GM21528 (cell line): Measurements from ENCODE around the gene PPP4R3B.
"Not testable (repeated sequence)": the region's sequence is repeated elsewhere in the genome, so short reads cannot be mapped to it uniquely, and the experiment has no call there.

Source experiments
- ATAC-seq: cut with Tn5 transposase; IDR thresholded peaks from one replicate; pipeline ENCODE4 v1.9.1; 2021; ENCODE audit warnings: mild to moderate bottlenecking, moderate library complexity; ENCODE audit not compliant: unreplicated experiment, low FRiP score

The PPP4R3B gene

DNA sequence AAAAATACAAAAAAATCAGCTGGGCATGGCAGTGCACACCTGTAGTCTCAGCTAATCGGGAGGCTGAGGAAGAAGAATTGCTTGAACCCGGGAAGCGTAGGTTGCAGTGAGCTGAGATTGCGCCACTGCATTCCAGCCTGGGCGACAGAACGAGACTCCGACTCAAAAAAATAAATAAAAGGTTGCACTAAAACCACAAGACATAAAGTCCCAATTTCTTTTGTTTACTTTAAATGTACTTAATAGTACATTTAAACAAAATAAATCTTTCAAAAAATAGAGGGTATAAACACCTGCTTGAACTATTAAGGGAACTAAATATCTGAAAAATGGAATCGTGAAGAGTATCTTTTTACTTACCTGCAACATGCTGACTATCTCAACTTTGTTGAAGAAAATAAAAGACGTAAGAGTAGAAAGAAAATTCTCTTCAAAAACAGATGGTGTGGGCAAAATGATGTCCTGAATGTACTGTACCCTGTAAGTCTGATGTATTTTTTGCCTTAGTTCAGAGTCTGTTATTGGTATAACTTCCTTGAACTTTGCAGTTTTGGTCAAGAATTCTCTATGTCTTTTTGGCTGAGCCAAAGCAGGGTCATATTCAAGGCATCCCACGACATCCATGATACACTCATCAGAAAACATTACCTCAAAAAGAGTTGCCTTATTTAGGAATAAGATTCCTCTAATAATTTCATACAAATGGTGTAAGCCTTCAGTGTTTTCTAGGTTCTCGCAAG lies 19.2 kb downstream of the PPP4R3B start:
- no peak for ATAC-seq

DNA sequence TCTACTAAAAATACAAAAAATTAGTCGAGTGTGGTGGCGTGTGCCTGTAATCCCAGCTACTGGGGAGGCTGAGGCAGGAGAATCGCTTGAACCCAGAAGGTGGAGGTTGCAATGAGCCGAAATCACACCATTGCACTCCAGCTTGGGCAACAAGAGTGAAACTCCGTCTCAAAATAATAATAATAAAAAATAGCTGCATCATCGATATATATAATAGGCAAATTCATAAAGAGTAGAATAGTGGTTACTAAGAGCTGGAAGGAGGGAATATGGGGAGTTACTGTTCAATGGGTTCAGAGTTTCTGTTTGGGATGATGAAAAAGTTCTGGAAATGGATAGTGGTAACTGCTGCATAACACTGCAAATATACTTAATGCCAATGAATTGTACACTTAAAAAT lies 20.6 kb downstream of the PPP4R3B start:
- not testable (repeated sequence) for ATAC-seq

DNA sequence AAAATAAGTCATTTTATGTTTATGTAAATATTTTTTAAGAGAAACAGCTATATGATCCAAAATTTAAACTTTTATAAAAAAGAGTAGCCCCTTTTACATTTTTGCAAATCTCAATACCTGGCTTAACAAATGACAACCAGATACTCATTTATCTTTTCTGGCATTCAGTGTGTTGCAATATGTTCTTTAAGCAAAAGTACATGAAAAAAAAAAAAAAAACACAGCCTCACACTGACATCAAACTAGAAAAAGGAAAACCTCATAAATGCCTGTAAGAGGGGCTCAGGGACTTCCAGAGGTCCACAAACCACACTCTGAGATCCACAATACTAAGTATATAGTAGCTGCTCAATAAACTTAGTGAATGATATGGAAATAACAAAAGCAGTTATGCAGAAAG lies 21.9 kb downstream of the PPP4R3B start:
- no peak for ATAC-seq

DNA sequence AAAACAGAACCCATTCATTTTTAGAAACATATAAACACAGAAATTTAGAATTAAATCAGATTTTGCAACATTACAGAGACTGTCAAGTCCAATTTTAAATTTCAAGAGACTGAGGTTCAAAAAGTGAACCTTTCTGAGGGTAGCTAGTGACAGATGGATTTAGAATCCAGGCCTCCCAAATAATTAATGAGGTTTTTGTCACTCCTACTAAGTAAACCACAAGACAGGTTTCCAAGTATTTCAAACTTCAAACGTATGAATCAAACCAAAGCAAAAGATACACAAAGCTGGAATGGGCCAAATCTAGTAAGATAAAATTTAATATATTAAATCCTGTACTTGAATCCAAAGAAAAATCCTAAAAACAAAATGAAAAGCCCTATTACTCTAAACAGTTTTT lies 25.3 kb downstream of the PPP4R3B start:
- ATAC-seq: no peak

DNA sequence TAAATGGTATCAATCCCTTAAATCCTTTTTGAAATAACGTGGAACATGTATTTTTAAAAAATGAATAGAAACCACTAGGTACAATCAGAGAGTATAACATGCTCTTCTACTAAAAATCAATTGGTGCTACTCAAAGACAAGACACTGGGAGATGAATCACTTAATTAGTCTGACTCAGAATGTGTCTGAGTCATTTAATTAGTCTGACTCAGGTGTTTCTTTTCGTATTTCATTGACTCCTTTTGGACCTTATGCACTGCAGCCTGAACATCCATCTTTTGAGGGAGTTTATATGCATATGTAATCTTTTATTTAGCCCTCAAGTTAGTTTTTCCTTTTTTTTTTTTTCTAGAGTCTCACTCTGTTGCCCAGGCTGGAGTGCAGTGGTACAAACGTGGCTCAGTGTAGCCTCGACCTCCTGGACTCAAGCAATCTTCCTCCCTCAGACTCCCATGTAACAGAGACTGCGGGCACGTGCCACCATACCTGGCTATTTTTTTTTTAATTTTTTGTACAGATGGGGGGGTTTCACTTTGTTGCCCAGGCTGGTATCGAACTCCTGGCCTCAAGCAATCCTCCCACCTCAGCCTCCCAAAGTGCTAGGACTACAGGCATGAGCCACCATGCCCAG lies 26.5 kb downstream of the PPP4R3B start:
- ATAC-seq: no peak

DNA sequence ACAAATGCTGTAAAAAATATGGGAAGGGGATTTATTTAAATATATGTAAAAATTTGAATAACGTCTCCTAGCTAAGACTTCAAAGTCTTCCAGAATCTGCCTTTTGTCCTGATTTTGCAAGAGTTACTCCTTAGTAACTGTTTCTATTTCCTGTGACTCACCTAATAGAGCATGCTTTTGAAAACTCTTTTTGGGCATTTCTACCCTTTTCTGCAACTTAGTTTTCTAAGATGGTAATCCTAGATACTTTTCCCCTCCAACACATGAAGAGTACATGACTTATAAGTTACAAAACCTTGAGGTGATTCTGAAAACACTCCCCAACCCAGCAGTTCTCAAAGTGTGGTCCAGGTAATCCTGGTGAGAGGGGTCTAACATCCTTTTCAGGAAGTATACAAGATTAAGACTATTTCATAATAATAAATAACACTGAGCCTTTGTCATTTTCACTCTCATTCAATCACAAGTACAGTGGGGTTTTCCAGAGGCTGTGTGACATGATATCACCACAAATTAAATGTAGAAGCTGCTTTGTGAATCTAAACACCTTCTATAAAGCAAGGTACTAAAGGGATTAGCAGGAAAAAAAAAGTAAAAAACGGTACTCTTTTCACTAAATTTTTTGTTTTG lies 31.9 kb downstream of the PPP4R3B start:
- no peak for ATAC-seq

DNA sequence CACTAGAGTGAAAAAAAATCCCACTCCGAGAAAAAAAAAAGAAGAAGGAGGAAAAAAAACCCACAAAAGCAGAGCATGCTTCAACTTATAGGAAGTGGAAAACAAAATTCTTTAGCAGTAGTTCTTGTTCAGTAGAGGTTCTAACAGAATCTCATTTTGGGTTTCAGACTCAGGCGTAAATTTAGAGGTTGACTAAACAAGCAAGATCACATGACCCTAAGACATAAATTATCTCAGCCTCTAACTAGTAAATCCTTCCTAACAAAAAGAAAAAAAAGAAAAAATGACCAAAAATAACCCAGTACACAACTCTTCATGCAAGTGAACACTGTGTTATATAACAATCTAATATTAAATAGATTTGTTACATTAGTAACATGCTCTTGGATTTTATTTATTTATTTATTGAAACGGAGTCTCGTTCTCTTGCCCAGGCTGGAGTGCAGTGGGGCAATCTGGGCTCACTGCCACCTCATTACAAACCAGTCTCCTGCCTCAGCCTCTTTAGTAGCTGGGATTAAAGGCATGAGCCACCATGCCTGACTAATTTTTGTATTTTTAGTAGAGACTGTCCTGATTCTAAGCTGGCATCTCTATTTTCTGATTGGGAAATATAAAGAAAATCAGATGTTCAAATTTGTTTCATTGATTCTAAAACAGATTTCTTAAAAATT lies 35.4 kb downstream of the PPP4R3B start:
- ATAC-seq: no peak

DNA sequence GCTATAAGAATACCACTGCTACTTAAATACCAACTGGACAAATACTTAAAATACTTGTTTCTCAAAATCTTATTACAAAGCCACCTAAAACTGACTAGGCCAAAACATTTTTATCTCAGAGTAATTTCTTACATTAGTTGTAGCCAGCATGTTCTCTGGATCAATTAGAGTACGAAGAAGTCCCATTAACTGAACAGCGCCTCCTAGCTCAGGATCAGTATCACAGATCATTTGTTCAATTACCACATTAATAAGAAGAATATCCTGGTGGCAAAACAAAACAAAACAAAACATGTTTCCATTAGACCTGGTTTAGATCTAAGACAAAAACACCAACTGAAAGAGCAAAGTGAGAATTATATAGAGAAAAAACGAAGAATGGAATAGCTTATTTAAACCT lies 36.0 kb downstream of the PPP4R3B start:
- ATAC-seq: no peak

DNA sequence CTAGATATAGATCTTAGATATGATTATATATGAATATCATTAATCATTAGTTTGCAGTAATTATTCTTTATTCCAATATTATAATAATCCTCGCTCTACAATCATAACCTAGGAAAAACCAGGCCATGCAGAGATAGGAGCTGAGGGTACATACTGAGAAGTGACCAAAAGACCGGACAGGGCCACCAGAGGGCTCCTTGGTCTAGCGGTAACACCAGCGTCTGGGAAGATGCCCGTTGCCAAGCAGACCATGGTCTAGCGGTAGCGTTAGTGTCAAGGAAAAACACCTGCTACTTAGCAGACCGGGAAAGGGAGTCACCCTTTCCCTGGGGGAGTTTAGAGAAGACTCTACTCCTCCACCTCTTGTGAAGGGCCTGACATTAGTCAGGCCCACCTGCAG lies 48.4 kb downstream of the PPP4R3B start:
- ATAC-seq: not testable (repeated sequence)

DNA sequence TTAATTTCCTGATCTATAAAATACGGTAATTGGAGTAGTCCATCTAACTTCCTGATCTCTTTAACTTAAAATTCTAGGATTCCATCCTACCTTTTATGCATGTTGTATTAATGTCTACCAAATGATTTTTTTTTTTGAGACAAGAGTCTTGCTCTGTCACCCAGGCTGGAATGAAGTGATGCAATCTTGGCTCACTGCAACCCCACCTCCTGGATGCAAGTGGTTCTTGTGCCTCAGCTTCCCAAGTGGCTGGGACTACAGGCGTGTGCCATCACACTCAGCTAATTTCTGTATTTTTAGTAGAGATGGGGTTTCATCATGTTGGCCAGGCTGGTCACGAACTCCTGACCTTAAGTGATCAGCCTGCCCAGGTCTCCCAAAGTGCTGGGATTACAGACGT lies 50.1 kb downstream of the PPP4R3B start:
- ATAC-seq: no peak

DNA sequence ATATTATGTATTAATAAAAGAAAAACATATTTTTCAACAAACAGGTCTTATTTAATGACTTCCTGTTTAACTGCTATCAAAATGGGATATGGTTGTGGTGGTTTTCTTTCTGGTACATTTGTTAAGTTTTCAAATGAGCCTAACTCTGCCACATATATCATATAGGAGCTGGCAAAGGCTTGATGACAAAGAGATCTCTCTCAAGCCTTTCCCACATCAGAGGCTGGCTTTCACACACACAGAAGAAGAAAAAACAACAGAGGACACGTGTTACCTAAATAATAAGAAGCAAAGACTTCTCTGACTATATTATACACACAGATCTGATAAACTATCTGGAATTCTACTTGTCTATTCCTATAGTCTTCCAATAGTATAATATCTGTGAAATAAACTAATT lies 51.8 kb downstream of the PPP4R3B start:
- no peak for ATAC-seq

DNA sequence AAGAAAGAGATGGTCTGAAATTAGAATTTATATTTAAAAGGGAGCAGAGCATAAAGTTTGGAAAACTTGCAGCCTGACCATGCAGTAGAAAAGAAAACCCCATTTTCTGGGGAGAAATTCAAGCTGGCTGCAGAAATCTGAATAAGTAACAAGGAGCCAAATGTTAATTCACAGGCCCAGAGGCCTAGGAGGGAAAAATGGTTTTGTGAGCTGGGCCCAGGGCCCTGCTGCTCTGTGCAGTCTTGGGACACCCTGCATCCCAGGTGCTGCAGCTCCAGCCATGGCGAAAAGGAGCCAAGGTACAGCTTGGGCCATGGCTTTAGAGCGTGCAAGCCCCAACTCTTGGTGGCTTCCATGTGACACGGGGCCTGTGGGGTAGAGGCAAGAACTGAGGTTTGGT lies 56.6 kb downstream of the PPP4R3B start:
- ATAC-seq: no peak

DNA sequence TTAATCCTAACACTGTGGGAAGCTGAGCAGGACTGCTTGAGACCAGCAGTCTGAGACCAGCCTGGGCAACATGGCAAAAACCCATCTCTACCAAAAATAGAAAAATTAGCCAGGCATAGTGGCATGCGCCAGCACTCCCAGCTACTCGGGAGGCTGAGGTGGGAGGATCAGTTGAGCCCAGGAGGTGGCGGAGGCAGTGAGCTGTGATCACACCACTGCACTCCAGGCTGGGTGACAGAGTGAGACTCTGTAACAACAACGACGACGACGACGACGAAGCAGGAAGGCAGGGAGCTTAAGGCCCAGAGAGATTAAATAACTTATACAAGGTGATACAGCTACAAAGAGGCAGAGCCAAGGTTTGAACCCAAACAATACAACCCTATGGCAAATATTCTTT lies 60.6 kb downstream of the PPP4R3B start:
- no peak for ATAC-seq

DNA sequence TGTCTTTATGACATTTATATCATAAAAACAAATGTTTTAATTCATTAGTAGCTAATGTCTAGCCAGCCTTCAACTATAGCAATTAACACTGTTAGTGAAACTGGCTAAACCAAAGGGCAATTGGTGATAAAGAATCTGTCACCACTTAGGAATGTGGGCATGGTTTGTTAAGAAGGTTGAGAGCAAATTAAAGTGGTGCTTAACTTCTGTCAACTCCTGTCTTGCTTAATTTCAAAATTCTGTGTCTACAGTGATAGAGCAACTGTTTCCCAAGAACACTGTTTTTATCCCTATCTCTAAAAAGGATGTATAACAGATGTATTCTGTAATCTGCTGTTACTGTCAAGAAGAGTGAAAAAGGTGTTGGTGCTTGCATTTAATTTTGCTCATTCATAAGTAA lies 61.4 kb downstream of the PPP4R3B start:
- ATAC-seq: no peak

DNA sequence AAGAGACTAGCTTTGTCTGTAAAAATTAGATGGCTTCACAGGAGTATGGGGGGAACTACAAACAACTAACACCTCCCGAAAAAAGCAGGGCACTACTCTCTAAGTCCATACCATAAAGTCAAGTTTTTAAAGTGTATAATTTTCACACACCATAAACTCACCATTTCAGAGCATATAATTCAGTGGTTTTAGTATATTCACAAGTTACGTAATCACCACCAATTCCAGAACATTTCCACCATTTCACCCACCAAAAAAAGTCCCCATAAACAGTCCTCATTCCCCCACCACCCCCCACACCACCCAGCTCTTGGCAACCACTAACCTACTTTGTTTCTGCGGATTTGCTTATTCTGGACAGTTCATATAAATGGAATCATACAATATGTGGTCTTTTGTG lies 64.1 kb downstream of the PPP4R3B start:
- no peak for ATAC-seq

DNA sequence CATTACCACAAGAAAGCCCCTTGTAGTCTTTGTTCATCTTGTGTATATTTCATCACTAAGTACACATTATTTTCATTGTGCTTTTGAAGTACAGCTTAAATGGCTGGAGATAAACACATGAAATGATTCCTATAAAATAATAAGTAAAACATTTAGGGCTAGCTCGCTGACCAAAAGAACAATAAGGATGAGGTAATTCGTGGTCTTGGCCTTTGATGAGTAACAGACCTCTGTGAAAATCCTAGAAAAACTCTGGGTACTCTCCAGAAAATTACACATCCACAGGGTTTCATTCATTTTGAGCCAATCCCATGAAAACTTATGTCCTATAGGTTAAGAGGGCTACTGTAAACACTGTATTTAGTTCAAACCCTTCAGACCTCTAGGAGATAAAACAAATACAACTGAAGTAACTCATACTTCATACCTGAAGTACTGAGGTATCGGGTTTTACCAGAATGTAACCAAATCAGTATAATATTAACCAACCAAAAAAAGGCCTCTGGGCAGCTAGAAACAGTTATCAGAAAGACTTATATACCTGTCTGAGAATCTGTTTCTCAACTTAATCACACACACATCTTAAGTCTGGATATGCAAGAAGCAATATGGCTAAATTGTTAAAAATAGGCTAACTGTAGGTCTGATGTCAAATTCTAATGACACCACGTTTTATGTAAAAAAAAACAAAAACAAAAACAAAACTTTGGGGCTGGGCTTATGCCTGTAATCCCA lies 66.9 kb downstream of the PPP4R3B start:
- no peak for ATAC-seq

DNA sequence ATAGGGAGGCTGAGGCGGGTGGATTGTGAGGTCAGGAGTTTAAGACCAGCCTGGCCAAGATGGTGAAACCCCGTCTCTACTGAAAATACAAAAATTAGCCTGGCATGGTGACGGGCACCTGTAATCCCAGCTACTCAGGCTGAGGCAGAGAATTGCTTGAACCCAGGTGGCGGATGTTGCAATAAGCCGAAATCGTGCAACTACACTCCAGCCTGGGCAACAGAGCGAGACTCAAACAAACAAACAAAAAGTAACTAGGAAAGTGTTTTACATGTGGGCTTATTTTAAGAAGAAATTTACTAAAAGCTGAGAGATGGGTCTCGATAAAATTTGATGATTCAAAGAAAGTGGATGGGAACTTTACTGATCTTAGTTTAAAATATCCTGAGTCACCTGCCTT lies 69.7 kb downstream of the PPP4R3B start:
- ATAC-seq: not testable (repeated sequence)

DNA sequence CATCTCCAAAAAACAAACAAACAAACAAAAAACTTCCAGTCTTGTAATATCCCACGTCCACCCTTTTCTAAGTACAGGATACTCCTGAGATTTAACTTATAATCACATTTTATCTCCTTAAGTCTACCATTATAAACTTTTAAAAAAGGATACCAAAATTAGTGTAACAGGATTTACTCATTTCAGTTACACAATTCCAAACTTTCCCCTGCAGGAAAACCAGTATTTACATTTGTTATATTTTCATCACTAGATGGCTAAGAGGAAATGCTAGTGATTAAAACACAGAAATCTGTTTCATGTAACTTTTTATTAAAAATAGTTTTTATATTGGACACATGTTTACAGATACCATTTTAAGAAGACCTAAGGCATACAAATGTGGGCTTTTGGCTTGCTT lies 70.4 kb downstream of the PPP4R3B start:
- ATAC-seq: no peak

DNA sequence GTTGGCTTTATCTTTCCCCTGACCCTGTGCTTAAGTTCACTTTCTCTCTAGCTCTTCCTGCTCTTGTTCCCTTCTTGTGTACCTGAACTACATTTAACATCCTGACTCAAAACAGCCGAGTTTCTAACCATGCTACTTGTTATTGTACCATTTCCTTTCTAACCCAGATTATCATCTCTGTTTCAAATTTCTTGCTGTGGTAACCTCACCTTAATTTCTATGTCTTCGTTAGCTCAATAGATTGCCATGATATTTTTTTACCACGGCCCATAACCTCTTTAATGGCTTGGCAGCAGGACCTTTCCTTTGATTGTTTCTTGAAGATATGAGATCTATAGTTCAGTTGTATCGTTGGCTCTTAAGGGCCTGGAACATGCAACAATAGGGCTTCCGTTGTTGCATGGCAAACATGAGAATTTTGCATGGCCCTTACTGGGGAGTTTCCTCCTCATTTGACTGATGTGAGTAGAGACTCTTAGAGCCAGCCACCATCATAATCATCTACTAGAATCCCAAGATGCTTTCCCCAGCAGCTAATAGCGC lies 86.8 kb downstream of the PPP4R3B start:
- no peak for ATAC-seq

DNA sequence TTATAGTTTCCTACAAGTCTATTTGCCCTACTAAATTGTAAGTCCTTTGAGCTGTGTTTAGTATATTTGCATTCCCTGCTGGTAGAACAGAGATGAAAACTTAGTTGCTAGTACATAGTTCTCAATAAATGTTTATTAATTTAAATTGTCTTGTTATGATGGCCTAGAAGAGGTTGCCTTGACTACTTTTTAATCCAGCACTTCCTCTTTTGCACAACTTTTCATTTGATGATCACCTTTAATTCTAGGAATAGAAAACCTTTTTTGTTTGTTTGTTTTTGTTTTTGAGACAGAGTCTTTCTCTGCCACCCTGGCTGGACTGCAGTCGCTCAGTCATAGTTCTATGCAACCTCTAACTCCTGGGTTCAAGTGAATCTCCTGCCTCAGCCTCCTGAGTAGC lies 91.2 kb downstream of the PPP4R3B start:
- no peak for ATAC-seq
